Measurements from ENCODE around the gene CTNNA2.

DNA sequence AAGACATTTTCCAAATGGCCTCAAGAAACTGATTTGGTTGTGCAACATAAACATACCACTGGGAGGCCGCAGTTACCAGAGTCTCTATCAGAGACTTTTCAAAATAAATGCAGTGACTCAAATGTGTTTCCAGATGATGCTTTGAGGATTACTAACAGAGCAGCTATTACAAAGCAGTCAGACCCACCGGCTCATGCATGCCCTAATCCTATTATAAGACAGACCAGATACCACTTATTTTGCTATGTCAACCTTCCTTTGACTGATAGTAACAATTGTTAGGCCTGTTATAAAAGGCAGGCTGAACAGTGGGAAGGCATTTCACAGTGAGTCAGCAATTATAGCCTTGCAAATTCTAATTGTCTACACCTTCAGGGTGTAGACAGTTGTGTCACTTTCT, 574.0 kb downstream of the CTNNA2 start:
- TF ChIP-seq, protein P1, sequence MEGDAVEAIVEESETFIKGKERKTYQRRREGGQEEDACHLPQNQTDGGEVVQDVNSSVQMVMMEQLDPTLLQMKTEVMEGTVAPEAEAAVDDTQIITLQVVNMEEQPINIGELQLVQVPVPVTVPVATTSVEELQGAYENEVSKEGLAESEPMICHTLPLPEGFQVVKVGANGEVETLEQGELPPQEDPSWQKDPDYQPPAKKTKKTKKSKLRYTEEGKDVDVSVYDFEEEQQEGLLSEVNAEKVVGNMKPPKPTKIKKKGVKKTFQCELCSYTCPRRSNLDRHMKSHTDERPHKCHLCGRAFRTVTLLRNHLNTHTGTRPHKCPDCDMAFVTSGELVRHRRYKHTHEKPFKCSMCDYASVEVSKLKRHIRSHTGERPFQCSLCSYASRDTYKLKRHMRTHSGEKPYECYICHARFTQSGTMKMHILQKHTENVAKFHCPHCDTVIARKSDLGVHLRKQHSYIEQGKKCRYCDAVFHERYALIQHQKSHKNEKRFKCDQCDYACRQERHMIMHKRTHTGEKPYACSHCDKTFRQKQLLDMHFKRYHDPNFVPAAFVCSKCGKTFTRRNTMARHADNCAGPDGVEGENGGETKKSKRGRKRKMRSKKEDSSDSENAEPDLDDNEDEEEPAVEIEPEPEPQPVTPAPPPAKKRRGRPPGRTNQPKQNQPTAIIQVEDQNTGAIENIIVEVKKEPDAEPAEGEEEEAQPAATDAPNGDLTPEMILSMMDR (IDR thresholded peaks at IDR 0.05): no peak
- TF ChIP-seq ZFX (IDR thresholded peaks at IDR 0.05; ENCODE audit: borderline replicate concordance): no peak

Measured in 22Rv1 (cell line).